ENCODE results near the gene PHPT1. TPM values are rescaled to one million over a fixed set of nuclear protein-coding genes. Genes with fewer than 3 reads are reported as not detected.

PHPT1 gene
- total RNA-seq, 1 experiment from 2014 or later = 161 TPM

DNA sequence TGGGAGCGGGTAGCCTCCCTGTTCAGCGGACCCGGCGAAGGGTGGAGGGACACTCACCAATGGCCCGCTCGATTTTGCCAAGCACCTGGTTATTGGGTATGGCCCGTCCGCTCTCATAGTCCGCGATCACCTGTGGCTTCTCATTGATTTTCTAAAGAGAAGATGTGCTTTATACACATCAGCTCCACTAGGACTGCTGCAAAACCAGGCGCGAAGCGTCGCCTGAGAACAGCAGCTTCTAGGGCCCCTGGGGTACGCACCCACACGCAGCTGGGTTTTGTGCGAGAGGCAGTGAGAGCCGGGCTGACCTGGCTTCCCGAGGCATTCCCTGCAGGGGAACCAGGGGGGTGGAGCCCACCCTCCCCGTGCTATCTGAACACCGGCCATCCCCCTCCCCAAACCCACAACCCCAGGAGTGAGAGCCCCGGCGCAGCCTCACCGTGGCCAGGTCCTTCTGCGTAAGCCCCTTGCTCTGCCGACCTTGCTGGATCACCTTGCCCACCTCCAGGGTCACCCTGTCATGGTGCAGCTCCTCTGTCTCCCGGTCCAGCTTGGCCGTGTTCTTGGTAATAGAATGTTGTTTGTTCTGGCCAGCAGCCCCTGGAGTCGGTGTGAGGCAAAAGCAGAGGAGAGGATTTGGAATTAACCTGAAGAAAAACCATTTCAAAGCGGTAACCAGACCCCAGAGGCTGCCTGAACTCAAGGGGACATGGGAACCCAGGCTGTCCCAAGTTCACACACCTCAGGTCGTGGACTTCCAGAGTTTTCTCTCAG is 13.8 kb downstream of the PHPT1 start:
- H3K27me3 ChIP-seq (ENCODE audit: insufficient read depth, low read length) = no peaks in the 10 kb centered on the region
- 0 out of 2 replicates have a peak, but pooled peaks cover 3% of the 10 kb centered on the region for H3K4me1 ChIP-seq (ENCODE audit: insufficient read depth, low read length)
- no peak overlapping the region for H3K56ac ChIP-seq (ENCODE audit: insufficient read length, low read depth, low read length)
- H3K23ac ChIP-seq (ENCODE audit: insufficient read length, low read depth, low read length) = no peak overlapping the region
- Mint-ChIP-seq H3K36me3 (ENCODE audit: insufficient read depth in 1 of 3, low read depth in 3 of 3) (peaks cover 18 to 50% (median 44%) of the 10 kb centered on the region in 3 experiments), H3K4me3 (no peak overlapping the region), H3K4me1 (peaks cover 5 to 6% of the 10 kb centered on the region in 2 experiments), H3K27me3 (ENCODE audit: low read depth) (peaks cover 2% of the 10 kb centered on the region), H3K27ac (no peak overlapping the region), H3K9me3 (peaks cover 6 to 12% of the 10 kb centered on the region in 2 experiments)
- no peak overlapping the region for H3K27ac ChIP-seq (ENCODE audit: insufficient read length, low read depth, low read length)
- H2BK12ac ChIP-seq (ENCODE audit: insufficient read length, low read depth, low read length) = no peak overlapping the region
- H3K9me3 ChIP-seq (ENCODE audit: control insufficient read depth, low read depth, low read length) = no peaks in the 10 kb centered on the region
- peaks cover 4% of the 10 kb centered on the region for H3K23me2 ChIP-seq (ENCODE audit: insufficient read length, low read depth, low read length, poor library complexity, severe bottlenecking)
- H3K4me2 ChIP-seq (ENCODE audit: insufficient read depth, insufficient read length, low read length) = no peak overlapping the region
- no peak overlapping the region for H3K4ac ChIP-seq (ENCODE audit: low read depth, low read length)
- no peak overlapping the region for H2BK20ac ChIP-seq (ENCODE audit: low read depth, low read length, poor library complexity, severe bottlenecking)
- no peak overlapping the region for H4K8ac ChIP-seq (replicated peaks; ENCODE audit: insufficient read length, low read depth, low read length)
- H2BK15ac ChIP-seq (ENCODE audit: low read depth, low read length) = no peak overlapping the region
- H2AFZ ChIP-seq (ENCODE audit: low read length) = no peak overlapping the region
- TF ChIP-seq, protein P1, sequence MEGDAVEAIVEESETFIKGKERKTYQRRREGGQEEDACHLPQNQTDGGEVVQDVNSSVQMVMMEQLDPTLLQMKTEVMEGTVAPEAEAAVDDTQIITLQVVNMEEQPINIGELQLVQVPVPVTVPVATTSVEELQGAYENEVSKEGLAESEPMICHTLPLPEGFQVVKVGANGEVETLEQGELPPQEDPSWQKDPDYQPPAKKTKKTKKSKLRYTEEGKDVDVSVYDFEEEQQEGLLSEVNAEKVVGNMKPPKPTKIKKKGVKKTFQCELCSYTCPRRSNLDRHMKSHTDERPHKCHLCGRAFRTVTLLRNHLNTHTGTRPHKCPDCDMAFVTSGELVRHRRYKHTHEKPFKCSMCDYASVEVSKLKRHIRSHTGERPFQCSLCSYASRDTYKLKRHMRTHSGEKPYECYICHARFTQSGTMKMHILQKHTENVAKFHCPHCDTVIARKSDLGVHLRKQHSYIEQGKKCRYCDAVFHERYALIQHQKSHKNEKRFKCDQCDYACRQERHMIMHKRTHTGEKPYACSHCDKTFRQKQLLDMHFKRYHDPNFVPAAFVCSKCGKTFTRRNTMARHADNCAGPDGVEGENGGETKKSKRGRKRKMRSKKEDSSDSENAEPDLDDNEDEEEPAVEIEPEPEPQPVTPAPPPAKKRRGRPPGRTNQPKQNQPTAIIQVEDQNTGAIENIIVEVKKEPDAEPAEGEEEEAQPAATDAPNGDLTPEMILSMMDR (conservative IDR thresholded peaks at IDR 0.05) = no peak
- H3K18ac ChIP-seq (ENCODE audit: insufficient read length, low read depth, low read length) = no peak overlapping the region
- peaks cover 2% of the 10 kb centered on the region; the same call in 1 of the 2 replicates for H3K79me2 ChIP-seq (ENCODE audit: insufficient read depth, low read length)
- no peak overlapping the region for H3K14ac ChIP-seq (ENCODE audit: insufficient read depth, low read length)
- no CpG with 5 or more reads among the region's 31 CpGs for WGBS (ENCODE audit: extremely low coverage, insufficient read length, low lambda C conversion rate)
- peaks cover 2% of the 10 kb centered on the region for H3K79me1 ChIP-seq (ENCODE audit: insufficient read depth, low read depth, low read length, poor library complexity, severe bottlenecking)
- no peak overlapping the region for H4K5ac ChIP-seq (ENCODE audit: insufficient read length, low read depth, low read length)
- no peak overlapping the region for H3T11ph ChIP-seq (ENCODE audit: low read length)
- no peak for DNase-seq
- H3K9ac ChIP-seq (ENCODE audit: extremely low read depth, insufficient read length, low read length) = no peak overlapping the region
- no peak overlapping the region for H2BK120ac ChIP-seq (ENCODE audit: low read depth, low read length, poor library complexity, severe bottlenecking)
- H2AK5ac ChIP-seq (ENCODE audit: insufficient read length, low read length) = no peak overlapping the region
- no peak overlapping the region for H2BK5ac ChIP-seq (ENCODE audit: insufficient read length, low read length)
- H4K91ac ChIP-seq (ENCODE audit: insufficient read length, low read depth, low read length) = no peak overlapping the region
- H4K20me1 ChIP-seq (ENCODE audit: control insufficient read depth, insufficient read depth, insufficient read length) = no peaks in the 10 kb centered on the region
